ENCODE results near the gene ADD1.

- no peak for TF ChIP-seq DPF2 (CRISPR knock-in tag; IDR thresholded peaks at IDR 0.05; ENCODE audit: borderline replicate concordance, low read depth)
- no peak for TF ChIP-seq FOXK2 (IDR thresholded peaks at IDR 0.05)
- TF ChIP-seq ATM (IDR thresholded peaks at IDR 0.05; ENCODE audit: borderline replicate concordance) = no peak
- TF ChIP-seq RFXAP (CRISPR knock-in tag; IDR thresholded peaks at IDR 0.05; ENCODE audit: borderline replicate concordance) = no peak
- TF ChIP-seq NFE2L1 (CRISPR knock-in tag; IDR thresholded peaks at IDR 0.05; ENCODE audit: borderline replicate concordance) = no peak
- no peak for TF ChIP-seq HNF4A (CRISPR knock-in tag; IDR thresholded peaks at IDR 0.05)
- no peak for TF ChIP-seq RBFOX2 (IDR thresholded peaks at IDR 0.05; ENCODE audit: low read depth, low read length)
- no peak for TF ChIP-seq SRSF4 (IDR thresholded peaks at IDR 0.05; ENCODE audit: low read depth, low read length, poor library complexity, severe bottlenecking)
Observed at GRCh38 chr4:2836391-2836859, 7.2 kb upstream of the ADD1 start.
